MM.1S (cell line): ENCODE measurements around the gene CACNA1E.

Experiments used
- CTCF ChIP-seq: fragments of 300-600 bp; sonication (generic); IDR thresholded peaks from 2 replicates; pipeline ENCODE4 v1.5.1; 2016; ENCODE audit warnings: antibody characterized with exemption, low read length, mixed read lengths
- EZH2phosphoT487 ChIP-seq: fragments of 300-600 bp; sonication (generic); IDR thresholded peaks from 2 replicates; pipeline ENCODE4 v1.6.1; 2018; ENCODE audit warnings: antibody characterized with exemption, low read length

- TF ChIP-seq CTCF (no peak), EZH2phosphoT487 (no peak)
Observed at GRCh38 chr1:181556631-181557030, 73.3 kb downstream of the CACNA1E start.
